A673 (cell line): ENCODE data around the gene YBX2.

Source experiments
- EZH2 ChIP-seq: fragments of 200-600 bp; sonication (generic); IDR thresholded peaks from 2 replicates; pipeline ENCODE4 v1.6.1; 2017; ENCODE audit warnings: borderline replicate concordance, low read depth, mild to moderate bottlenecking, mixed read lengths, antibody characterized with exemption, low read length; ENCODE audit not compliant: poor library complexity, severe bottlenecking
- TF ChIP-seq, protein P1 (sequence below): fragments of 300-800, 200-600 bp; sonication (generic); conservative IDR thresholded peaks from 2 replicates; pipeline ENCODE4 v1.5.1; 2017; ENCODE audit warnings: low read depth, mild to moderate bottlenecking, antibody characterized with exemption, low read length, moderate library complexity, mixed read lengths

DNA sequence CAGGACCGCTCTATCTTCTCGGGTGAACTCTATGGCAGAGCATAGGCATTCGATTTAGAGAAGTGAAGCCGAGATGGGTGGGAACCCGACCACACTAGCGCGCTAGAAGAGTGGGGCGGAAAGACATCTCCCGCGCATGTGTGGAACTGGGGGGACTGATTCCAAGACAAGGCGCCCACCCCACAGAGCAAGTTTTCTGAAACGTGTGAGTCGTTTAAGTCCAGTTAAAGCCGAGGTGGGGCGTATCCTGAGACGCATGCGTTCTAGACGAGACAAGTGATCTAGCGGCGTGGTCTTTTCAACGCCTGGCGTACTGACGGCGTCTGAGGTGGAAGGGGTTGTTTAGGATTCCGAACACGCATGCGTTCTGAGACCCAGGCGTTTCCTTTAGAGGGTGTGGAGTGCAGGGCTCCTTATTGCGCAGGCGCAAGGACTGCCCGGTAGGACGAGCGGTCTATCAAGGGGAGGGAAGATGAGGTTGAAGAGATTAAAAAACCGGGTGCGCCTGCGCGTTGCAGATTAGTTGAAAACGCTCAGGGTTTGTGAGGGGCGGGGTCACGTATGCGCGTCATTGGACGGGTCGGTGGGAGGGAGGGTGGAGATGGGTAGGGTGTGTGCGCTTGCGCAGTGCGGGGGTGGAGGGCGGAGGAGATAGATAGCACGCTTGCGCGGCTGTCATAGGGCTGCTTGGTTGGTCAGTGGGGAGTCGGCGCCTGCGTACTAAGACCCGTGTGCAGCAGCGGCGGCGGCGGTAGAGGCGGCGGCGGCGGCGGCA lies 12.7 kb upstream of the YBX2 start, which contains the start of gene EIF5A:
- TF ChIP-seq, protein P1, sequence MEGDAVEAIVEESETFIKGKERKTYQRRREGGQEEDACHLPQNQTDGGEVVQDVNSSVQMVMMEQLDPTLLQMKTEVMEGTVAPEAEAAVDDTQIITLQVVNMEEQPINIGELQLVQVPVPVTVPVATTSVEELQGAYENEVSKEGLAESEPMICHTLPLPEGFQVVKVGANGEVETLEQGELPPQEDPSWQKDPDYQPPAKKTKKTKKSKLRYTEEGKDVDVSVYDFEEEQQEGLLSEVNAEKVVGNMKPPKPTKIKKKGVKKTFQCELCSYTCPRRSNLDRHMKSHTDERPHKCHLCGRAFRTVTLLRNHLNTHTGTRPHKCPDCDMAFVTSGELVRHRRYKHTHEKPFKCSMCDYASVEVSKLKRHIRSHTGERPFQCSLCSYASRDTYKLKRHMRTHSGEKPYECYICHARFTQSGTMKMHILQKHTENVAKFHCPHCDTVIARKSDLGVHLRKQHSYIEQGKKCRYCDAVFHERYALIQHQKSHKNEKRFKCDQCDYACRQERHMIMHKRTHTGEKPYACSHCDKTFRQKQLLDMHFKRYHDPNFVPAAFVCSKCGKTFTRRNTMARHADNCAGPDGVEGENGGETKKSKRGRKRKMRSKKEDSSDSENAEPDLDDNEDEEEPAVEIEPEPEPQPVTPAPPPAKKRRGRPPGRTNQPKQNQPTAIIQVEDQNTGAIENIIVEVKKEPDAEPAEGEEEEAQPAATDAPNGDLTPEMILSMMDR = no peak
- no peak for TF ChIP-seq EZH2
